LNCAP (cell line): ENCODE results near the gene STIM1.

ENCODE experiments used
- TF ChIP-seq, protein P1 (sequence below): fragments of 450-650 bp; IDR thresholded peaks from 2 replicates; pipeline ENCODE4 v1.5.1; 2017; ENCODE audit warnings: mild to moderate bottlenecking

Gene STIM1

GRCh38 chr11:3906166-3906565 is 50.7 kb downstream of the STIM1 start:
- TF ChIP-seq, protein P1, sequence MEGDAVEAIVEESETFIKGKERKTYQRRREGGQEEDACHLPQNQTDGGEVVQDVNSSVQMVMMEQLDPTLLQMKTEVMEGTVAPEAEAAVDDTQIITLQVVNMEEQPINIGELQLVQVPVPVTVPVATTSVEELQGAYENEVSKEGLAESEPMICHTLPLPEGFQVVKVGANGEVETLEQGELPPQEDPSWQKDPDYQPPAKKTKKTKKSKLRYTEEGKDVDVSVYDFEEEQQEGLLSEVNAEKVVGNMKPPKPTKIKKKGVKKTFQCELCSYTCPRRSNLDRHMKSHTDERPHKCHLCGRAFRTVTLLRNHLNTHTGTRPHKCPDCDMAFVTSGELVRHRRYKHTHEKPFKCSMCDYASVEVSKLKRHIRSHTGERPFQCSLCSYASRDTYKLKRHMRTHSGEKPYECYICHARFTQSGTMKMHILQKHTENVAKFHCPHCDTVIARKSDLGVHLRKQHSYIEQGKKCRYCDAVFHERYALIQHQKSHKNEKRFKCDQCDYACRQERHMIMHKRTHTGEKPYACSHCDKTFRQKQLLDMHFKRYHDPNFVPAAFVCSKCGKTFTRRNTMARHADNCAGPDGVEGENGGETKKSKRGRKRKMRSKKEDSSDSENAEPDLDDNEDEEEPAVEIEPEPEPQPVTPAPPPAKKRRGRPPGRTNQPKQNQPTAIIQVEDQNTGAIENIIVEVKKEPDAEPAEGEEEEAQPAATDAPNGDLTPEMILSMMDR: no peak

DNA sequence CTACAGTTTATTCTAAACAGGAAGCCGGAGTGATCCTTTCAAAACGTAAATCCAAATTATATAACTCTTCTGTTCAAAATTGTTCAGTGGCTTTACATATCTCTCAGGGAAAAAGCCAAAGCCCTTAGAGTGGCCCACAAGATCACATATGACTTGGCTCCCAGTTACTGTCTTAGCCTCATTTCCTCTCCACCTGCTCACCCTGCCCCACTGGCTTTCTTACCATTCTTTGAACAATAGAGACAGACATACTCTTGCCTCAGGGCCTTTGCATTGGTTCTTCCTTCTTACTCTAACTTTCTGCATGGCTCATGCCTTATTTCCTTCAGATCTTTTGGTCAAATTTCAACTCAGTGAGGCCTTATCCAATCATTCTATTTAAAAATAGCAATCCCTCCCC is 52.1 kb downstream of the STIM1 start:
- TF ChIP-seq, protein P1: no peak

- TF ChIP-seq, protein P1: no peak
Measured at GRCh38 chr11:3909901-3910300, 54.4 kb downstream of the STIM1 start.

DNA sequence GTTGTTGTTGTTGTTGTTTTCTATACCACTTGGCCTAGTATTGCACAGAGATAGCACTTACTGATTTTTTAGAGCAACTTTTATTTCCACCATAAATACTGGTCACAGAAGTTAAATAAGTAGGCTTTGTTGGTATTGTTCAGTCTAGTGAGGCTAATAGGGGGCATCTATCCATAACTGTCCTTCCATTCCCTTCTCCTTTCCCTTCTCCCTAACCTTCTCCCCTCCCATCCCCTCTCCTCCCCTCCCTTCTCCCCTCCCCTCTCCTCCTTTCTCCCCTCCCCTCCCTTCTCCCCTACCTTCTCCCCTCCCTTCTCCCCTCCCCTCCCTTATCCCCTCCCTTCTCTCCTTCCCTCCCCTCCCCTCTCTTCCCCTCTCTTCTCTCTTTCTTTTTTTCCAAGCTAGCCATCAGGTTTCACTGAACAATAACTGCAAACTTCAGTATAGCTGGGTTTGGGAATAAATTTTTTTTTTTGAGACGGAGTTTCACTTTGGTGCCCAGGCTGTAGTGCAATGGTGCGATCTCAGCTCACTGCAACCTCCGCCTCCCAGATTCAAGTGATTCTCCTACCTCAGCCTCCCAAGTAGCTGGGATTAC is 56.5 kb downstream of the STIM1 start:
- TF ChIP-seq, protein P1: no peak

- TF ChIP-seq, protein P1: no peak
Measured at GRCh38 chr11:3913921-3914320, 58.5 kb downstream of the STIM1 start.

GRCh38 chr11:3914805-3915204 is 59.3 kb downstream of the STIM1 start:
- TF ChIP-seq, protein P1: no peak

GRCh38 chr11:3916962-3917361 is 61.5 kb downstream of the STIM1 start:
- TF ChIP-seq, protein P1: no peak
